IPS-NIHi7 (cell line): ENCODE measurements around the gene BOD1L1.

Source experiments
- DNase-seq: peaks from one replicate; pipeline ENCODE4 v3.0.0; 2012; ENCODE audit warnings: mixed read lengths; ENCODE audit errors: extremely low spot score

Gene BOD1L1

DNA sequence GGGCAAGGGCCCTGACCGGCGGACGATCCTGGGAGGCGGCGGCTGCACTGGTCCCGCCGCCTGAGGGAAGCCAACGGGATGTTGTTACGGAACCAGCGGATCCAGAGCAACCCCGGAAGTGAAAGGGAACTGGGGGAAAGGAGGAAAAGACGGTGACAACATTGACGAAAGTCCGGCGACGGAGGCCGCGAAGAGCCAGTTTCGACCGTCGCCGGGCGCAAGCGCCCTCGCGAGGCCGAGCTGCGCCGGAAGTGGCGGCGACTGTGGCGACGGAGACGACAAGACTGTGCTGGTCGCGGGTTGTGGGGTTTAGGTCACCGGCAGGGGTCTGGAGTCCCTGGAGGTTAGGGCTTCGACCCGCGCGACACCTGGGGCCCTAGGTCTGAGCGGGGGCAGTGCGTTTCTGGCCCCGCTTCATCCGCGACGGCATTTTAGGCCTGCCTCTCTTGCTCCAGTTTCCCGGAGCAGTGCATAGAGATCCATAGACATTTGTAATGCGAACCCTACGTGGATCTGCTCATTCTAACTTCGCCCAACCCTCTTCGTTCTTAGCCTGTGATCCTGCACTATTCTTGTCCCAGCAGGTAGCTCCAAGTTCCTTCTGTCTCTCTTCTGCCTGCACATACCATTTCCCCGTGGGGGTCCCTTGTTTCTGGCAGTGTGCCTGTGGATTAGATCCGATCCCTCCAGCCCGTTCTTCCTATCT is at the start of gene BOD1L1:
Gene BOD1L1, minus strand, starts transcription at position 120 of the 706 bp plus-strand sequence. CDS start 138 bp downstream, outside the sequence.
- DNase-seq: peak; percentile 85

- no peak for DNase-seq
Measured at GRCh38 chr4:13674971-13675370, 47.4 kb upstream of the BOD1L1 start.

GRCh38 chr4:13673167-13673566 is 45.6 kb upstream of the BOD1L1 start:
- DNase-seq: no peak

GRCh38 chr4:13670456-13671160 is 43.1 kb upstream of the BOD1L1 start:
- DNase-seq: no peak

- no peak for DNase-seq
Measured at GRCh38 chr4:13665701-13666660, 38.5 kb upstream of the BOD1L1 start.

- no peak for DNase-seq
Measured at GRCh38 chr4:13659341-13660070, 32.0 kb upstream of the BOD1L1 start.

- DNase-seq: peak; percentile 47
Measured at GRCh38 chr4:13656569-13657405, 29.3 kb upstream of the BOD1L1 start.

- peak; percentile 87 for DNase-seq
Measured at GRCh38 chr4:13654162-13654797, 26.8 kb upstream of the BOD1L1 start.

GRCh38 chr4:13653766-13654161 is 26.2 kb upstream of the BOD1L1 start:
- no peak for DNase-seq

DNA sequence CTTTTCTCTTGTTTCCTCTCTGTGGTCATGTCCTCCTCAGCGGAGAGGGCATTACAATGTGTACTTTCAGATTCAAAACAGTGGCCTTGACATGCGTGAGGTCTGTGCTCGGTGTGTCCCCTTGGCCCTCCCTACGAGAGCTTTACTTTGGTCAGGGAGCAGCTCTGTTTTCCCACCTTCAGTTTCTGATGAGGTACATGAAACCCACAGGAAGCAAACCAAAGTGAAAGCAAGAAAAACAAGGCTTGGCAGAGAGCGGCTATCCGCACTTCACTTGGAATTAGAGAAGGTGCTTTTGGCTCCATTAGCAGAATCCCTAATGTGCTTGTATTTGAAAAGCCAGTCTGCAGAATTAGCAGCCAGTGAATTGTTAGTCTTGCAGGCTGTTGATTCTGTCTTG is 19.5 kb upstream of the BOD1L1 start:
- DNase-seq: peak; percentile 21

GRCh38 chr4:13645075-13645474 is 17.6 kb upstream of the BOD1L1 start:
- no peak for DNase-seq

DNA sequence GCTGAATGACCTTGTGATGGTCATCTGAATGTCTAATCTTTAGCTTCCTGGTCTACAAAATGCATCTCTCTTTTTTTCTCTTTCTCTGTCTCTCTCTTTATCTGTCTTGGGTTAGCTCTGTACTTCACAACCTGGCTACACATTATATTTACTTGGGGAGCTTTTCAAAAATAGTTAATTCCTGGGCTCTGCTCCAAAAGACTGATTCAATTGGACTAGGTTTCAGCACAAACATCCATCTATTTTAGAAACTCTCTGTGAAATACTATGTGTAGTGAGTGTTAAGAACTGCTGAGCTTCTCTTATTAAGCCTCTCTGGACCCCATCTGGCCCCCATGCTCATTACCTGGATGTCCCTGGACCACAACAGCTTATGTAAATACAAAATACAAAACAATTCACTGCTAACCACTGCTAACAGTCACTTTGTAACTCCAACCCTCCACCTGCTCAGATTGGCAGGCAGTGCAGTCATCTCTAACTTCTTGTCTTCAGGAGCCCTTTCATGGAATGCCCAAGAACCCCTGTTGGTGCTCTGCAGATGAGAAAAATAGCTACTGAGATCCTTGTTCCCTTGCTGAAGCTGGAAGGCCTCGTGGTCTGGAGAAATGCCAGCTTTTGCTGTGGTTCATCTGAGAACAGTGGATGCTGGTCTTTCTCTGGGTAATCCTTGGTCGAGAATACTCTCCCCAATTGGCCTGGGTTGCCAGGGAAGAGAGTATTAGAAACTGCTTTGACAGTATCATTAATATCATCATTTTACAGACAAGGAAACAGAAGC is 14.8 kb upstream of the BOD1L1 start:
- no peak for DNase-seq

DNA sequence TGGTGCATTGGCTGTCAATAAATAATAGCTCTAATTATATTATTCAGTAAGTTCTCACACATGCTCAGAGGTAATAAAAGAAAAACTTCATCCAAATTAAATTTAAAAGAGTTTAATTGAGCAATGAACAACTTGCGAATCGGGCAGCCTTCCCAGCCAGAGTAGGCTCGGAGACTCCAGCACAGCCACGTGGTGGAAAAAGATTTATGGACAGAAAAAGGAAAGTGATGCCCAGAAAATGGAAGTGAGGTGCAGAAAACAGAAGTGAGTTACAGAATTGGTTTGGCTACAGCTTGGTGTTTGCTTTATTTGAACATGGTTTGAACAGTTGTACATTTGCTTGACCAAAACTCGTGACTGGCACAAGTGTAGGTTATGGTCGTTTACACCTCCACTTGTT is 13.6 kb upstream of the BOD1L1 start:
- no peak for DNase-seq

GRCh38 chr4:13640149-13640940 is 12.8 kb upstream of the BOD1L1 start:
- peak; percentile 54 for DNase-seq

- no peak for DNase-seq
Measured at GRCh38 chr4:13635286-13635799, 7.8 kb upstream of the BOD1L1 start.

DNA sequence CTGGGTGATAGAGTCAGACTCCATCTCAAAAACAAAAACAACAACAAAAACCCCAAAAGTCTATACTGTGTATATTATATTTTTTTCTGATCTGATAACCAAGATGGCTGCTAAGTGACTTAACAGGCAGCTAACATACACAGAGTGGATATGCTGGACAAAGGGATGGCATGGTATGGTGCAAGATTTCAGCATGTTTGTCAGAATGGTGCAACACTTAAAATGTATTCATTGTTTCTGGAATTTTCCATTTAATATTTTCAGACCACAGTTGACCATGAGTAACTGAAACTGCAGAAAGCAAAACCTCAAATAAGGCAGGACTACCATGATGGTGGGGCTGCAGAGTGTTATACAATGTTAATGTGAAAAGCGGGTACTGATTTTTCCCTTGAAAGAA is 6.1 kb upstream of the BOD1L1 start:
- no peak for DNase-seq

- DNase-seq: peak; percentile 11
Measured at GRCh38 chr4:13627178-13627605, 333 bp downstream of the BOD1L1 start.

GRCh38 chr4:13626492-13627177 is 890 bp downstream of the BOD1L1 start:
- DNase-seq: no peak
